NCI-H2227 (cell line): ENCODE measurements around the gene EDDM3A.
"Not testable (repeated sequence)": the region's sequence is repeated elsewhere in the genome, so short reads cannot be mapped to it uniquely, and the experiment has no call there.

Source experiments
- DNase-seq: peaks from one replicate; lab custom pipeline; 2025; ENCODE audit not compliant: unreplicated experiment; lab: John Stamatoyannopoulos, UW

The EDDM3A gene

DNA sequence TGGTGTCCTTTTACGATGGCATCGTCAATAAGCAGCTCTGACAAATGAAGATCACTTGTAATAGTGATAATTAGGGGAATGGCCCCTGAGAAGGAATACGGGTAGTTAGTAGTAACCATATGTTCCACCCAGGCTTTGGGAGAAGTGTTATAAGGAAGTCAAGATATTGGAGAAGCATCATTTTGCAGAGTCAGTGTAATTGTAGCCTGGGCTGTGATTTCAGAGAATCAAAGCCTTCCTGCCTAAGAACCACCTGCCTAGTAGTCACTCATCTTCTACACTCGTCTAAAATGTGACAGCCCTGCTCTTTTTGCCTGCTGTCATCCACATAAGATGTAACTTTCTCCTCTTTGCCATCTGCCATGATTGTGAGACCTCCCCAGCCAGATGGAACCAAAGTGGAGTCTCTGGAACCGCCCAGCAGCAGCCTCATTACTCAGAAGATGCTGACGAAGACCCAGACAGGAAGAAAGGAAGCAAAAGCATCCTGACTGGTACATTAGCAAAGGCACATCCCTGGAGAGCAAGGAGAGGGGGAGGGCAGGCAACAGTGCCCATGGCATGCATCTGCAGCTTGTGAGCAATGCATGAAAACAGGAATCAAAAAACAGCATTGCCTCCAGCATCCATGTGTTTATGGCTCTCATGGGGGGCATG is 12.6 kb upstream of the EDDM3A start:
- DNase-seq: no peak

DNA sequence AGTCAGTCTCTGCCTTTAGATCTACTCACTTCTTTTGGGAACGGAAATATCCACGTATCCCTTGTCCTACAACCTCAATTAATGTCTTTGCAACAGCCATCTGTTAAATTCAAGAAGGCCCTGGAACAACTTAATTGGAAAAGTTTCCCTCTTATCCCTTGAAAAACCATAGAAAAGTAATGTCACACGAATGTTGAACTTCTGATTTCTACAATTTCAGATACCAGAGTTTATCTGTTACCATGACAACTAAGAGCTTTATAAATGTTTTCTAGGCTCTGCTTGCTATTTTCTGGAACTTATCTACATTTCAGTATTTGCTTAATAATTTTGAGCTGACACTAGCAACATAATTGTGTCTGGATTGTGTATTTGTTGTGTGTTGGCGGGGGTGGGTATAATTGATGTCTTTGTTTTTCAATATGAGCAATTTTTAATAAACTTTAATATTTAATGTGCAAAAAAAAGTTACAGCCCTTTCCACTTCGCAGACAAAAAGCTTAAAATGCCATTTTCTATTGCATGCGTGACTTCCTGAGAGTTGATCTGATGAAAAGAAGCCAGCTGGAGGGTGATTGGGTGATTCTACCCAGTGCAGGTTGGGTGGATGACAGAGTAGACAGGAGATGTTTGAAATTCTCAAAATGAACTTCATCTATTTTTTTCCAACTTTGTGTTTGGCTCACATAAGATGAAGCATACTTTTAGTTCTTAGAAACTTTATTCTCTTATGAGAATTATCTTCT is 11.8 kb upstream of the EDDM3A start:
- no peak for DNase-seq

DNA sequence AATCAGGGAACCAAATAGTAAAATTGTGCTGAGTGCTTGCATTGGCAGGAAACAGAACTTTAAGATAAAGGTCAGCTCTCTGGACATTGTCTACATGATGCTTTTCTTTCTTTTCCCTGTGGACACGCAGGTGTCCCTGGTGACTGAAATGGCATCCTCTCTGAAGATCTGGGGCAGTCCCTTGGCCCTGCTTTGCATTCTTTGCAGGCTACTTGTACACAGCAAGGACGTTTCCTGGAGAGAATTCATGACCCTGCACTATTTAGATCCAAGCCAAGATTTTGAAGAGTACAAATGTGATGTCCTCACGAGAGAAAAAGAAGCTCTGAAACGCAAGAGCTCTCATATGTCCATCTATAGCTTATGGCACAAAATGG is 11.3 kb upstream of the EDDM3A start:
- DNase-seq: no peak

DNA sequence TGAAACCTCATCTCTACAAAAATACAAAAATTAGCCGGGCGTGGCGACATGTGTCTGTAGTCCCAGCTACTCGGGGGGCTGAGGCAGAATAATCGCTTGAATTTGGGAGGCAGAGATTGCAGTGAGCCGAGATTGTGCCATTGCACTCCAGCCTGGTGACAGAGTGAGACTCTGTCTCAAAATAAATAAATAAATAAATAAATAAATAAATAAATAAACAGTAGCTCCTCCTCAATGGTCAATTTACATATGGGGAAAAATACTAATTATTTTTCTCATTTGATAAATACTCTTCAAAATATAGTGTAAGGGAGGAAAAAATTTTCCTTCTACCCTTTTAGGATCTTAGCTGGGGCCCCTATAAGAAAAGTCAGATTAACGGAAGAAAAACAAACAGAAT is 7.4 kb upstream of the EDDM3A start:
- DNase-seq: not testable (repeated sequence)

DNA sequence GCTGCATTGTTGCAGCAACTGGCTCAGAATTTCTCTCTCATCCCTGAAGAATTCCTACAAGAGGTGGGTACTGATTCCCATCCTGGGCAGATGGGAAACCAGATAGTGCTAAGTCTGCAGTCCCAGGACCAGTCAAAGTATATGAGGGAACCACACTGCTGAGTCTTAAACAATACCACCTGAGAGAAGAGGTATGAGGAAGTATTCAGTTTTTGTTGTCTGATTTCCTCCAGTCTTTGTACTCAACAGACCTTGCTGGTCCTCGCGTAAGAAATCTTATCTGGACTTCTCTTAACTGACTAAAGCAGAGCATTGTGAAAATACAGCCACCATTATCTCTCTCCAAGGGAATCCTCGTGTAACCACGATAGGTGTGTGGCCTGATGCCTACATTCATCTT is 3.6 kb upstream of the EDDM3A start:
- no peak for DNase-seq

DNA sequence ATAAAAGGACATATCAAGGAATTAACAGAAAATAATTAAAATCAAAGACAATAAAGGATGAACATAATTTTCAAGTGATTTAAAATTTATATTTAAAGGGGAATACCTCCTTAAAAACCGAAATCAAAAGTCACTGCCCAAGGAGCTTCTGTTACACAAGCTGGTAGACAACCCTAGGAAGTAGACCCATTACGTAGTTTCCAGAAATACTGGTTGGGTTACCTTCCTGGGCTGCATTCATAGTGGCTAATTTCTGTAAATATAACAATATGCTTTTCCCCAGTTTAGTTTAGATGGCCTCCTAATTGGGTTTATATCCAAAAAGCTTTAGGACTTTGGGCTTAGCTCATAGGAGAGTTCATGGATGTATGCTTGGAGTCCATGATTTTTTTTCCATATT is 2.1 kb upstream of the EDDM3A start:
- DNase-seq: no peak

DNA sequence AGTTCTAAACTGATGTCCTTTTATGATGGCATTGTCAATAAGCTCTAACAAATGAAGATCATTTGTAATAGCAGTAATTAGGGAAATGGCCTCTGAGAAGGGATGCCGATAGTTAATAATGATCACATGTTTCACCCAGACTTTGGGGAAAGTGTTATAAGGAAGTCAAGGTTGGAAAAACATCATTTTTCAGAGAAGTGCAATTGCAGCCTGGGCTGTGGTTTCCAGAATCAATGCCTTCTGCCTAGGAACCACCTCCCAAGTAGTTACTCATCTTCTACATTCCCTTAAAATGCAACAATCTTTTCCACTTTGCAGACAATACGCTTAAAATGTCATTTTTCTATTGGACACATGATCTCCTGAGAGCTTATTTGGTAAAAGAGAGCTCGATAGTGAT is 879 bp downstream of the EDDM3A start:
- no peak for DNase-seq

DNA sequence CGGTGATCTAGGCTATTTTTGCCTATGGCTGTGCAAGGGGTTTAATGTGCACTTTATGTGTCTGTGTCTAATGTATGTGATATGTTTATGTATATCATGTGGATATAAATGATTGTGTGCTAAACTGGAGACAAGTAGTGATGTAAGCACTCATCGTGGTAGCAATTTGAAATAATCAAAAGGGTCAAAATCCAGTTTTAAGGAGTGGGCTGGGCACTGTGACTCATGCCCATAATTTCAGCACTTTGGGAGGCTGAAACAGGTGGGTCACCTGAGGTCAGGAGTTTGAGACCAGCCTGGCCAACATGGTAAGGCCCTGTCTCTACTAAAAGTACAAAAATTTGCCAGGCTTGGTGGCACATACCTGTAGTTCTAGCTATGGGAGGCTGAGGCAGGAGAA is 2.8 kb downstream of the EDDM3A start:
- no peak for DNase-seq

DNA sequence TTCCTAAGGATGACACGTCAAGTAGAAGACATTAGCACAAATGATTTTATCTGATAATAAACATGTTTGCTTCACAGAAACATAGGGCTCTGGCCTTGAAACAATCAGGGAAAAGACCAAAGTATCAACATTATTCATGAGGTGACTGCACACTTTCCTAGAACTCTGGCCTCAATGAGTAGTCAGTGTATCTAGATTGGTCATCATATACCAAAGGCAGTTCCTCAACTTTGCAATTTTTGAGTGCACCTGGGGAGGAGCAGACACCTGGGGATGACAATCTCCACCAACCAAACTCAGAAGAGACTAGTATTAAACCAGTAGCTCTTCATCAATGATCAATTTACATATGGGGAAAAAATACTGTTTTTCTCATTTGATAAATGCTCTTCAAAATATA is 4.5 kb downstream of the EDDM3A start:
- no peak for DNase-seq

DNA sequence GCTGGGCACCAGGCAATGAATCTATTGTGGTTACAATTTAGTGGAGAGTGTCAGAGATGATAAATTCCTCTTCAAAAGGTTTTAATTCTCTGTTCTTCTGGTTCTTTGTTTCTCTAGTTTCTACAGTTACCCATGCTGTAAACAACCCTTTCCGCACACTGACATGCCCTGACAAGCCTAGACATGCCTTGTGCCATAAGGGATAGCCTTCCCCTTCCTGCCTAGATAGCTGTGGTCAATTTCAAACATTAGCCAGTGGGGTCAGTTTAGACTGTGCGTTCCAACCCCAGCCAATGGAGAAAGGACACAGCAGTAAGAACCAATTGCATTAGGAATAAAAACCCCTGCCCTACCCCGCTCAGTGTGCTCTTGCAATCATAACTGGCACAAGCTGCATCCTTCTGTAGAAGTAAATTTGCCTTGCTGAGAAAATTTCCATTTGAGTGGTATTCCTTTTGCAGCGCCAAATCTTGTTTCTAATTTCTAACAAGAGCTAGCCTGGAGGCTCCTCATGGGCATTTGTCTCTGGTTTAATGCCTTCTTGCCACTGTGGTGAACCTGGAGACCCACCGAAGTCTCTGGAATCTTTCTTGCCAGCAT is 6.4 kb downstream of the EDDM3A start:
- DNase-seq: no peak

DNA sequence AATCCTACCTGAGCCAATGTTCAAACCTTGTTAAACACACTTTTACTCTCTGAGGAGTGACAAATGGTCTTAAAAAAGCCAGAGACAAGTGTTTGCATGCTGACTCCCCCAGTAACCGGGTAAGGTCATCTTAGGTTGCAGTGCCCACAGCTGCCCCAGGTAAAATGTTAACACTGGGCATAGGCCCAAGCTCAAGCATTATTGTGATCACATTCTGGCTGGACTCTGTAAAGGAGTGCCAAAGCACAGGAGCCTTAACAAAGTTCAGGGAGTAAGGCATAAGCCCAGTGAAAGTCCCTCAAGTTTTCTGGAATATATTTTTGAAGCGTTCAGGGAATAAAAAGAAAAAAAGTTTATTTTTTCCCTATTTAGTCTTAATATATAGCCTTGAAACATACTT is 8.6 kb downstream of the EDDM3A start:
- DNase-seq: no peak

DNA sequence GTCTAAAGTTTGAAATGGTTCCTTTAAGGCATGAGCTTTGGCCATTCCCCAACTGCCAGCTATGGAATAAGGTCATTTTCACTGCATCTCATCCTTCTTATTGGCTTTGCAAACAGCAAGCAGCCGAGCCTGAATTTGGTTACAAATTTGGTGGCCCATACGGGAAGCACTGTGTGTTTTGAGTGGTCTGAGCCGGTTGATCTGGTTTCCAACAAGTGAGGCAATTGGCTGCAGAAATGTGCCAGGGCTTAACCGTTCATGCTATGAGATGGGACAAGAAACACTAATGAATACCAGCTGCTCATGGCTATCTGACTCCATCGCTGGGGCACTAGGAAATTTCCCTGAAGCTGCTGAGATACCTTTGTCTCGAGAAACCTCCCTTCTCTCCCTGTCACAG is 9.3 kb downstream of the EDDM3A start:
- DNase-seq: no peak

DNA sequence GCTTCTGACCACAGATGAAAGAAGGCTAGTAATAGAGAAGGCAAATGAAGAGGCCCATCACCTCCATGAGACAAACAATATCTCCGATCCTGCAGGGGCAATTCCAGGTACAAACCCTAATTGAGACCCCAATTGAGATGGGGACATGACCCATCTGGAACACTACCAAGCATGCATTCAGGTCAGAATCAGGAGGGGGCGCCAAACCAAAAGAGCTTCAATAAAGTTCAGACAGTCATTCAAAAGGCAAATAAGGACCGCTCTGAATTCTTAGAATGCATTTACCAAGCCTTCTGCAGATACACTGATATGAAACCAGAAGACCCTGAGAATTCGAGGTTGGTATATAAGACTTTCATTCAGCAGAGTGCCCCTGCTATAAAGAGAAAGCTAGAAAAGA is 12.3 kb downstream of the EDDM3A start:
- DNase-seq: no peak

DNA sequence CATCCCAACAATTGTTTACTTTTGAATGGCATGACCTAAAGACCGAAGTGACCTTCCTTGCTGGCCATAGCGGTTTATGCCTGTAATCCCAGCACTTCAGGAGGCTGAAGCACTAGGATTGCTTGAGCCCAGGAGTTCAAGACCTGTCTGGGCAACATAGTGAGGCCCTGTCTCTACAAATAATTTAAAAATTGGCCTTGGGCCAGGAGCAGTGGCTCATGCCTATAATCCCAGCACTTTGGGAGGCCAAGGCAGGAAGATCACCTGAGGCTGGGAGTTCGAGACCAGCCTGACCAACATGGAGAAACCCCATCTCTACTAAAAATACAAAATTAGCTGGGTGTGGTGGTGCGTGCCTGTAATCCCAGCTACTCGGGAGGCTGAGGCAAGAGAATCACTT is 13.8 kb downstream of the EDDM3A start:
- not testable (repeated sequence) for DNase-seq

DNA sequence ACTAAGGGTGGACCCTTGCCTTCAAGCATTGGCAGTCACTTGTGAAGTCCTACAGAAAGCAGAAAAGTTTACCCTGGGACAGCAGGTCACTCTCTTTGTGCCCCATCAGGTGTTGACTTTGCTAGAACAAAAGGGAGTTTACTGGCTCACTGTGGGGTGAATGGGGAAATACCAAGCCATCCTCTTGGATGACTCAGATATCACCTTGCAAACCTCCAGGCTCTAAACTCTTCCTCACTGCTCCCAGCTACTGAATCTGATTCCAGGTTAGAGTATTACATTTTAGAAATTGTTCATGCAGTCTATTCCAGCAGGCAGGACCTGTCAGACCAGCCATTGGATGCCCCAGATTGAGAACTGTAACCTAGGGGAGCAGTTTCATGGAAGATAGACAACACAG is 15.3 kb downstream of the EDDM3A start:
- no peak for DNase-seq

DNA sequence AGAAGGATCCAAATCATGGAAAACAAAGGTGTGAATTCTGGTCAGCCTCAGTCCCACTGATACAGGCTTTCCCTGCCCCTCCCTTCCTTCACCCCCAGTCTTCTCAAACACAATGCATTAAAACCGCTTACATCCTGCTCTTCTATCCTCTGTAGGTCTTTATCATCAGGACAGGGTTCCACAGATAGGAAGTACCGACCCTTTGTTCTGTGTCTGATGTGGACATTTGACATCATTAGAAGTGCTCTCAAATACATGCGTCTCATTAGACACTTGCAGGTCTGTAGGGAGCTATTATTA is 22.9 kb downstream of the EDDM3A start:
- no peak for DNase-seq

DNA sequence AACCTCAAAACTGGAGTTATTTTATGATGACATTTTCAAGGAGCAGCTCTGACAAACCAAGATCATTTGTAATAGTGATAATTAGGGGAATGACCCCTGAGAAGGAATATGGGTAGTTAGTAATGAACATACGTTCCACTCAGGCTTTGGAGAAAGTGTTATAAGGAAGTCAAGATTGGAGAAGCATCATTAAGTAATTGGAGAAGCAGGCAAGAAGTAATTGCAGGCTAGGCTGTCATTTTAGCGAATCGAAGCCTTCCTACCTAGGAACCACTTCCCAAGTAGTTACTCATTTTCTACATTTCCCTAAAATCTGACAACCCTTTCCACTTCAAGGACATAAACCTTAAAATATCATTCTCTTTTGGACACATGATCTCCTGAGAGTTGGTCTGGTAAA is 23.7 kb downstream of the EDDM3A start:
- no peak for DNase-seq

DNA sequence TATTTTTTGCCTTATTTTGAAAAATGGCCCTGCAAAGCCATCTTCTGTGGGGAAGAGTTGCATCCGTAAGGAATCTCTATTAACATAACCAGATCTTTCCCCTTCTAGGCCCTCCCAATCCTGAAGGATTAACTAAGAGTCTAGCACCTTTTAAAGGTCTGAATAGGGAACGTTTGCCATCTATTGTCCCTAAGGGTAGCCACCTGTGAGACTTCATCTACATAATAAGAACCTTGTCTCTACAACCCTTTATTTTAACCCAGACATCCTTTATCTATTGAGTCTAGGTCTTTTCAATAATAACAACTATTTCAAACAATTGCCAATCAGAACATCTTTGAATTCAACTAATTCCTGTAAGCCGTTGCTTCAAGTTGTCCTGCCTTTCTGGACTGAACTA is 27.0 kb downstream of the EDDM3A start:
- no peak for DNase-seq

DNA sequence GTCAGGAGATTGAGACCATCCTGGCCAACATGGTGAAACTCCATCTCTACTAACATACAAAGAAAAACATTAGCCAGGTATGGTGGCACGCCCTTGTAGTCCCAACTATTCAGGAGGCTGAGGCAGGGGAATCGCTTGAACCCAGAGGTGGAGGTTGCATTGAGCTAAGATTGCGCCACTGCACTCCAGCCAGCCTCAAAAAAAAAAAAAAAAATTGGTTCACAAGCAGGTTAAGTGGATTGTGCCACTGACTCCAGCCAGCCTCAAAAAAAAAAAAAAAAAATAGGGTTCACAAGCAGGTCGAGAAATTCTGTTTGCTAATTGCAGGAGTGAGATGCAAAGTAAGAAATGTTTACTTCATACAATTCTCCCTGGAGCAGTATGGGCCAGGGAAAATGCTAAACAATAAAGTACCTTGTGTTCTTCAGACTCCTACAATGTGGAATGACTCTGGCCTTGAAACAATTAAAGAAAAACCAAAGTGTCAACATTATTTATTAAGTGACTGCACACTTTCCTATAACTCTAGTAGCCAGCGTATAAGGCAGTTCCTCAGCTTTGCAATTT is 28.7 kb downstream of the EDDM3A start:
- no peak for DNase-seq

DNA sequence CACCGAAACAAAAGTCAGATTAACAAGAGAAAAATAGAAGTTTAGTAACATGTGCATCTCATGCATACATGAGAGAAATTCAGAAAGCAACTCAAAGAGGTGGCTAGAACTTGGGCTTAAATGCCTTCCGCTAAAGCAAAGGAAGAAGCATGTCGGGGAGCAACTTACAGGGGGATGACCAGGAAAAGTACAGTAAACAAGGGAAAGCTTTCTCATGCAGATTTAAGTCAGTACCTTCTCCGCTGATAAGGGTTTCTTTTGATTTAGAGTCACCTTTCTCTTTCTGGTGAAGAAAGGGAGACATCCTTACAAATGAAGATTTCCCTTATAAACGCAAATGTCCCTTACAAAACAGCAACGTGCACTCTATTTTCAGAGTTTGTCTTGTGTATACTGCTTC is 29.4 kb downstream of the EDDM3A start:
- no peak for DNase-seq

DNA sequence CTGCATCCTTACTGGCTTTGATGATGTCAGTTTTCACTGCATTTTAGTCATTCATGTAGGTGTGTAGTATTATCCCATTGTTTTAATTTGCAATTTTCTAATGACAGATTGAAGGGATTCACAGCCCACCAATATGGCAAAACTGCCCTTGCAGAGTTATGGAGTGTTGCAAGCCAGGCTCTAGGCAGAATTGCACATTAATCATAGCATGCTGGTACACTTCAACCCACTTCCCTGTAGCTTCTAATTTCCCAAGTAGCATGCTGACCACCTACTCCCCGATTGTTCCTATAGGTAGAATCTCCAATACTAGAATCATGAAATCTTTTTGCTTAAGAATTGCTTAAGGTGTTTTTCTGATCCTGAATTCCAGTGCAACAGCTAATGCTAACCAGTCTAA is 30.2 kb downstream of the EDDM3A start:
- no peak for DNase-seq

DNA sequence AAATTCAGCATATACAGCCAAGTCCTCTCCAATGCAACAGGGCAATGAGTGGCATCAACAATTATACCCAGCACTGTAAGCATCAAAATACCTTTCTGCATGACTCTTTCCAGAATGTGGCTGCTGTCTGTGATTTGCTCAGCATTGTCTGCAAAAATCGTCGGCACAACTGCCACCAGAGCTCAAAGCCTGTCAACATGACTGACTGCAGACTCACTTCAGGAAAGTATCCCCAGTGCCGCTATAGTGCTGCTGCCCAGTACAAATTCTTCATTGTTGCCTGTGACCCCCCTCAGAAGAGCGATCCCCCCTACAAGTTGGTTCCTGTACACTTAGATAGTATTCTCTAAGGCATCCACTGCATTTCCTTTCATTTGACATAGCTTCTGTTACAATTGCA is 36.1 kb downstream of the EDDM3A start:
- DNase-seq: no peak
